Effector memory CD8-positive, alpha-beta T cell (primary cell): ENCODE data around the gene GPR65.

Source experiments
- ATAC-seq: fragments of 150-1000 bp; cut with Tn5 transposase; replicated peaks from 2 replicates; pipeline ENCODE4 v1.10.0; 2021; ENCODE audit warnings: mild to moderate bottlenecking, moderate library complexity
- DNase-seq, 3 experiments: peaks; one replicate each; pipeline ENCODE4 v3.0.0; 2021
- H3K27ac Mint-ChIP-seq, 2 donors: one replicate each; pipeline ENCODE4 v1.8.0; 2022; ENCODE audit warnings: mild to moderate bottlenecking in 2 of 2, mixed read lengths in 2 of 2, moderate library complexity in 2 of 2
- H3K27me3 Mint-ChIP-seq, 2 donors: one replicate each; pipeline ENCODE4 v1.8.0; 2022; ENCODE audit warnings: mixed read lengths in 2 of 2
- H3K36me3 Mint-ChIP-seq: one replicate; pipeline ENCODE4 v1.8.0; 2022; ENCODE audit warnings: mild to moderate bottlenecking, moderate library complexity, mixed read lengths; ENCODE audit not compliant: insufficient read depth
- H3K4me1 Mint-ChIP-seq, 2 donors: one replicate each; pipeline ENCODE4 v1.8.0; 2022; ENCODE audit warnings: low read depth in 2 of 2, mixed read lengths in 2 of 2
- H3K4me3 Mint-ChIP-seq, 2 donors: one replicate each; pipeline ENCODE4 v1.8.0; 2022; ENCODE audit warnings: mild to moderate bottlenecking in 2 of 2, mixed read lengths in 2 of 2, moderate library complexity in 2 of 2
- H3K9me3 Mint-ChIP-seq, 2 donors: one replicate each; pipeline ENCODE4 v1.8.0; 2022; ENCODE audit warnings: mixed read lengths in 2 of 2

GPR65 gene

GRCh38 chr14:88032373-88032772, 27.4 kb downstream of the GPR65 start:
- ATAC-seq (no peak), DNase-seq (no peak)
- Mint-ChIP-seq H3K4me1 (peaks cover 22 to 40% of the 10 kb centered on the region in 2 donors), H3K27me3 (no peaks in the 10 kb centered on the region), H3K9me3 (no peaks in the 10 kb centered on the region), H3K36me3 (peaks cover 6% of the 10 kb centered on the region), H3K4me3 (no peak overlapping the region), H3K27ac (no peak overlapping the region)

- no peak for DNase-seq
- Mint-ChIP-seq H3K27ac (no peak overlapping the region), H3K27me3 (no peaks in the 10 kb centered on the region), H3K9me3 (no peaks in the 10 kb centered on the region), H3K4me1 (peaks cover 28 to 43% of the 10 kb centered on the region in 2 donors), H3K4me3 (no peak overlapping the region), H3K36me3 (peaks cover 6% of the 10 kb centered on the region)
- ATAC-seq = no peak
Observed at GRCh38 chr14:88034076-88034475, 29.1 kb downstream of the GPR65 start.

GRCh38 chr14:88036422-88036821, 31.5 kb downstream of the GPR65 start:
- H3K9me3 Mint-ChIP-seq = no peaks in the 10 kb centered on the region

GRCh38 chr14:88037325-88037724, 32.4 kb downstream of the GPR65 start:
- Mint-ChIP-seq H3K27ac (no peak overlapping the region), H3K36me3 (no peaks in the 10 kb centered on the region), H3K9me3 (no peaks in the 10 kb centered on the region), H3K4me1 (peaks cover 13 to 19% of the 10 kb centered on the region in 2 donors), H3K4me3 (no peak overlapping the region), H3K27me3 (no peaks in the 10 kb centered on the region)
- DNase-seq = no peak
- ATAC-seq = no peak

More at GRCh38 chr14:88036422-88036821, 31.5 kb downstream of the GPR65 start:
- Mint-ChIP-seq H3K4me3 (no peak overlapping the region), H3K4me1 (peaks cover 13 to 23% of the 10 kb centered on the region in 2 donors), H3K27me3 (no peaks in the 10 kb centered on the region), H3K27ac (no peak overlapping the region), H3K36me3 (no peaks in the 10 kb centered on the region)
- DNase-seq (no peak), ATAC-seq (no peak)

- Mint-ChIP-seq H3K27ac (no peak overlapping the region), H3K9me3 (no peaks in the 10 kb centered on the region), H3K36me3 (no peaks in the 10 kb centered on the region), H3K4me1 (peaks cover 12 to 19% of the 10 kb centered on the region in 2 donors), H3K27me3 (no peaks in the 10 kb centered on the region), H3K4me3 (no peak overlapping the region)
- no peak for DNase-seq
- peak; percentile 36 for ATAC-seq
Observed at GRCh38 chr14:88039197-88039596, 34.3 kb downstream of the GPR65 start.

- no peak for DNase-seq
- H3K36me3 Mint-ChIP-seq = no peaks in the 10 kb centered on the region
- no peak for ATAC-seq
- no peaks in the 10 kb centered on the region for H3K27me3 Mint-ChIP-seq
- peaks cover 14 to 22% of the 10 kb centered on the region in 2 donors for H3K4me1 Mint-ChIP-seq
- no peak overlapping the region for H3K4me3 Mint-ChIP-seq
- H3K9me3 Mint-ChIP-seq = no peaks in the 10 kb centered on the region
- no peak overlapping the region for H3K27ac Mint-ChIP-seq
Observed at GRCh38 chr14:88040146-88040545, 35.2 kb downstream of the GPR65 start.

GRCh38 chr14:88043529-88044443, 38.9 kb downstream of the GPR65 start:
- H3K36me3 Mint-ChIP-seq = no peaks in the 10 kb centered on the region
- ATAC-seq = no peak
- DNase-seq = no peak
- H3K27ac Mint-ChIP-seq = no peak overlapping the region
- H3K9me3 Mint-ChIP-seq = peaks cover 0 to 6% of the 10 kb centered on the region in 2 donors
- H3K4me1 Mint-ChIP-seq = peaks cover 6 to 7% of the 10 kb centered on the region in 2 donors
- no peaks in the 10 kb centered on the region for H3K27me3 Mint-ChIP-seq
- no peak overlapping the region for H3K4me3 Mint-ChIP-seq

- Mint-ChIP-seq H3K36me3 (no peaks in the 10 kb centered on the region), H3K9me3 (peaks cover 0 to 6% of the 10 kb centered on the region in 2 donors), H3K27me3 (no peaks in the 10 kb centered on the region), H3K4me3 (no peak overlapping the region), H3K4me1 (peaks cover 3 to 6% of the 10 kb centered on the region in 2 donors), H3K27ac (no peak overlapping the region)
- no peak for DNase-seq
- ATAC-seq = no peak
Observed at GRCh38 chr14:88044444-88044758, 39.5 kb downstream of the GPR65 start.

GRCh38 chr14:88044776-88045446, 40.0 kb downstream of the GPR65 start:
- H3K4me1 Mint-ChIP-seq = peaks cover 3 to 6% of the 10 kb centered on the region in 2 donors
- peak overlapping the region in 1 of 2 donors; percentile 75 for H3K27ac Mint-ChIP-seq
- peak in 1 of 3 experiments; percentile 4 for DNase-seq
- H3K36me3 Mint-ChIP-seq = no peaks in the 10 kb centered on the region
- no peak overlapping the region for H3K4me3 Mint-ChIP-seq
- no peaks in the 10 kb centered on the region for H3K27me3 Mint-ChIP-seq
- ATAC-seq = peak; percentile 90
- peaks cover 0 to 6% of the 10 kb centered on the region in 2 donors for H3K9me3 Mint-ChIP-seq

GRCh38 chr14:88045705-88046104, 40.8 kb downstream of the GPR65 start:
- H3K27ac Mint-ChIP-seq = peak overlapping the region in 1 of 2 donors; percentile 75
- H3K4me3 Mint-ChIP-seq = no peak overlapping the region
- DNase-seq = no peak

GRCh38 chr14:88048351-88048750, 43.4 kb downstream of the GPR65 start:
- H3K4me1 Mint-ChIP-seq = peaks cover 3 to 6% of the 10 kb centered on the region in 2 donors
- H3K27ac Mint-ChIP-seq = no peak overlapping the region
- H3K4me3 Mint-ChIP-seq = no peak overlapping the region
- no peak for ATAC-seq
- H3K27me3 Mint-ChIP-seq = no peaks in the 10 kb centered on the region
- H3K36me3 Mint-ChIP-seq = no peaks in the 10 kb centered on the region
- no peak for DNase-seq
- peaks cover 0 to 6% of the 10 kb centered on the region in 2 donors for H3K9me3 Mint-ChIP-seq

More at GRCh38 chr14:88045705-88046104, 40.8 kb downstream of the GPR65 start:
- Mint-ChIP-seq H3K27me3 (no peaks in the 10 kb centered on the region), H3K4me1 (peaks cover 3 to 6% of the 10 kb centered on the region in 2 donors), H3K36me3 (no peaks in the 10 kb centered on the region), H3K9me3 (peaks cover 0 to 6% of the 10 kb centered on the region in 2 donors)
- no peak for ATAC-seq

- Mint-ChIP-seq H3K27me3 (no peaks in the 10 kb centered on the region), H3K36me3 (no peaks in the 10 kb centered on the region), H3K4me1 (peaks cover 3 to 6% of the 10 kb centered on the region in 2 donors), H3K27ac (no peak overlapping the region), H3K4me3 (no peak overlapping the region), H3K9me3 (peaks cover 0 to 6% of the 10 kb centered on the region in 2 donors)
- DNase-seq (no peak), ATAC-seq (no peak)
Observed at GRCh38 chr14:88049266-88049665, 44.3 kb downstream of the GPR65 start.

GRCh38 chr14:88049936-88050335, 45.0 kb downstream of the GPR65 start:
- Mint-ChIP-seq H3K36me3 (no peaks in the 10 kb centered on the region), H3K27ac (no peak overlapping the region), H3K4me1 (peaks cover 5 to 6% of the 10 kb centered on the region in 2 donors), H3K4me3 (no peak overlapping the region), H3K27me3 (no peaks in the 10 kb centered on the region), H3K9me3 (peaks cover 0 to 6% of the 10 kb centered on the region in 2 donors)
- ATAC-seq (no peak), DNase-seq (no peak)

- no peak overlapping the region for H3K27ac Mint-ChIP-seq
- peaks cover 0 to 3% of the 10 kb centered on the region in 2 donors for H3K4me1 Mint-ChIP-seq
- ATAC-seq (no peak), DNase-seq (no peak)
- no peaks in the 10 kb centered on the region for H3K9me3 Mint-ChIP-seq
- peaks cover 0 to 4% of the 10 kb centered on the region in 2 donors for H3K27me3 Mint-ChIP-seq
- H3K4me3 Mint-ChIP-seq = no peak overlapping the region
- no peaks in the 10 kb centered on the region for H3K36me3 Mint-ChIP-seq
Observed at GRCh38 chr14:88060576-88060975, 55.6 kb downstream of the GPR65 start.
